Astrocyte of the cerebellum (primary cell): ENCODE measurements around the gene NCAM2.
A peak's percentile ranks its signal among the peaks of the same experiment; 100 is the strongest.

ENCODE experiments used
- DNase-seq: peaks from one replicate; pipeline ENCODE4 v3.0.0-alpha.2; 2011; ENCODE audit warnings: low read depth
- H3K4me3 ChIP-seq: 2 replicates; pipeline ENCODE4 v1.5.1; 2011; ENCODE audit warnings: mild to moderate bottlenecking, low read depth, low read length, moderate library complexity
- in situ Hi-C: cut with HindIII; loops from 2 replicates; pipeline ENCODE4 v1.10.0; 2017; ENCODE audit warnings: low sequenced_read_pairs
- TF ChIP-seq, protein P1 (sequence below): IDR thresholded peaks from 2 replicates; pipeline ENCODE4 v1.5.1; 2012; ENCODE audit warnings: low read length, low read depth, moderate library complexity, mild to moderate bottlenecking; ENCODE audit errors: missing control alignments

Gene NCAM2

DNA sequence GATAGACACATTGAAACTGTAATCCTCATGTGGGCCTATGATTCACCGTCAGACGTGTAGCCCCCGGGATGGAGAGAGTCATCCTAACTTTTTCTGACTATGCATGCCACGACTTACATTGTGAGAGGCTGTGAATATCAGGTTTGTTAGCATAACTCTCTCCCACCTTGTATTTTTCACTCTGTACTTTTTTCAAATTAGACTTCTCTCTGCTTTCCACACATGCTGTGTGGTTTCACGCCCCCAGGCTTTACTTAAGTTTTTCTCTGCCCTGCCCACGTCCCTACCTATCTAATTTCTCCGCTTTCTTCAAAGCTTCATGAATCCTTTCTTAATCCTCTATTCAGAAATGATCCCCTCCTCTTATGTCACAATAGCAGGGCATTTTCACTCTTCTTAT, 3.4 kb upstream of the NCAM2 start:
- no peak for DNase-seq
- H3K4me3 ChIP-seq: no peak overlapping the region
- in situ Hi-C loops: no loop called here
- TF ChIP-seq, protein P1, sequence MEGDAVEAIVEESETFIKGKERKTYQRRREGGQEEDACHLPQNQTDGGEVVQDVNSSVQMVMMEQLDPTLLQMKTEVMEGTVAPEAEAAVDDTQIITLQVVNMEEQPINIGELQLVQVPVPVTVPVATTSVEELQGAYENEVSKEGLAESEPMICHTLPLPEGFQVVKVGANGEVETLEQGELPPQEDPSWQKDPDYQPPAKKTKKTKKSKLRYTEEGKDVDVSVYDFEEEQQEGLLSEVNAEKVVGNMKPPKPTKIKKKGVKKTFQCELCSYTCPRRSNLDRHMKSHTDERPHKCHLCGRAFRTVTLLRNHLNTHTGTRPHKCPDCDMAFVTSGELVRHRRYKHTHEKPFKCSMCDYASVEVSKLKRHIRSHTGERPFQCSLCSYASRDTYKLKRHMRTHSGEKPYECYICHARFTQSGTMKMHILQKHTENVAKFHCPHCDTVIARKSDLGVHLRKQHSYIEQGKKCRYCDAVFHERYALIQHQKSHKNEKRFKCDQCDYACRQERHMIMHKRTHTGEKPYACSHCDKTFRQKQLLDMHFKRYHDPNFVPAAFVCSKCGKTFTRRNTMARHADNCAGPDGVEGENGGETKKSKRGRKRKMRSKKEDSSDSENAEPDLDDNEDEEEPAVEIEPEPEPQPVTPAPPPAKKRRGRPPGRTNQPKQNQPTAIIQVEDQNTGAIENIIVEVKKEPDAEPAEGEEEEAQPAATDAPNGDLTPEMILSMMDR: no peak

DNA sequence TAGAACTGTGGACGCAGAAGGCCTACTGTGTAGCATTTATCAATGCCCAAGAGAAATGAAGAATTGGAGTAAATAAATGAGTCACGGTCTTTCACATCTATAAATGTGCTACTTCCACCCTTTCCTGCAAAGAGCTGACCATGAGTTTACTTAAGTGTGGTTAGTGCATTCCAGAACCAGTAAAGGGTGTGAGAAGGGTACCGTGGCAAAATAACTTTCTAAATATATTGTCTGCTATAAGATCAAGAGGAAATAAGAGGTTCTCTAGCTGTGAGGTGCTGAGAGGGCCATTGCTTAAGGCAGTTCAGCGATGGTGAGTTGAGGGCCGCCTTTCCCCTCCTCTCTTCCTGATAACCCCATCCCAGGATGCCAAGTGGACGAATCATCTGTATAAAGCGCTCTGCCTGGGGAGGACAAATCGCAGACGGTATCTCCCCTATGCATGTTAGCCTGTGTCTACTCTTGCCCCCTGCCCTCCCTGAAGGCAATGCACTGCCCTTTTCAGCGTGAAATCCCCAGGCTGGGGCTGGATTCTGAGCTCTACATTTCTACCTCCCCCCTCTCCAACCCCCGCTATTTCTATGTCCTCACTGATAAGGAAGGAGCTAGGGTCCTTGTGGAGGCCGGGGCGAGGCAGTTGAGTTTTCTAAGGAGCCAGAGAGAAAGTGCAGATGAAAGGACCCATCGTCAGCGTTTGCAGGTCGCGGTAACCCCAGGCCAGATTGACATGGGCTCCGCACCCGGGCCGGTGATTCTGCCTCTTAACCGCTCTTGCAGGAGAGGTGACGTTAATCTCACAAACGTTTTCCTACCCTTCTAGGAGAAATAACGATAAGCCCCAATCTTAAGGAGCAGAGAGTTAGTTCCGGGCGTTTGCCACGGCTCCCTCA, 1.5 kb upstream of the NCAM2 start:
- TF ChIP-seq, protein P1: no peak
- H3K4me3 ChIP-seq: peak overlapping the region; percentile 70
- DNase-seq: peak; percentile 46
- in situ Hi-C loops: no loop called here

DNA sequence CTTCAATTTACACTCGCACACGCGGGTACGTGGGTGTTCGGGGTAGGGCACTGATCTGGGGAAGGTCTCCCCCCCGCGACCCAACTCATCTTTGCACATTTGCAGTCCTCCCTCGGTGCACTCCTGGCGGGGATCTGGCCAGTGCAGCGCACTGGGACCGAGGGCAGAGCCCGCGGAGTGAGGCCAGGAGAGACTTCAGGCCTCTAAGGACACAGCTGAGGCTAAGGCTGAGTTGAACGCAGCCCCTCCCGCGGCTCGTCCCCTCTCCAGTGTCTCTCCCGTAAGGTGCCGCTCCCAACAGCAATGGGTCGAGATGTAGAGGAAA, 936 bp upstream of the NCAM2 start:
- DNase-seq: no peak
- in situ Hi-C loops: no loop called here
- TF ChIP-seq, protein P1: no peak
- peak overlapping the region; percentile 70 for H3K4me3 ChIP-seq

DNA sequence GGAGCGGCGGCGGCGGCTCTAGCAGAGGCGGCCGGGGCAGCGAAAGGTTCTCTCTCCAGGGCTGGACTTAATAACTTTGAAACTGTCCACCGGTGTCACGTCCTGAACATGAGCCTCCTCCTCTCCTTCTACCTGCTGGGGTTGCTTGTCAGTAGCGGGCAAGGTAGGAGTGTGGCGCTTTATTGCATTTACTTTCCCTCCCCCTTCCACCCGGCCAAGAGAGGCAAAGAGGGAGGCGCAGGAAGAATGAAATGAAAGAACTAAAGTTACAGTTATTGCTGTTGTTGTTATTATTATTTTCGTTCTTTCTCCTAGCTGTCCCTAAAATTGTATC, 214 bp downstream of the NCAM2 start:
- TF ChIP-seq, protein P1: no peak
- in situ Hi-C loops: no loop called here
- peak overlapping the region; percentile 70 for H3K4me3 ChIP-seq
- no peak for DNase-seq

DNA sequence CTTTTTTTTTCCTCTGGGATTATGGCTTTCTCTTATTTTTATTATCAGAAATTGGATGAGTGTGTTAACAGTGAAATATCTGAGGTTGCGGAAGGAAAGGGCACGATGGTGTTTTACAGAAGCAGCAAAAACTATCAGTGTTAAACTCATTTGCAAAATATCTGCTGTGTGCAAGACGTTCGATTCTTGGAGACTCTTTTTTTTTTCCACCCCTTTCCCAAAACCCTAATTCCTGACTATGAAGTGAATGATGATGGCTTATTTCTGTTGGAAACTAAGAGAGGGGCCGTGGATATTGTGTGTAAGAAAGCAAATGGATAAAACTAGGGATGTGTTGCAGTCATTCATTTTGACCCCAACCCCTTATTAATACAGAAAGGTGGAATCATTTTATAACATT, 677 bp downstream of the NCAM2 start:
- peak overlapping the region; percentile 70 for H3K4me3 ChIP-seq
- DNase-seq: no peak
- TF ChIP-seq, protein P1: no peak
- in situ Hi-C loops: no loop called here

DNA sequence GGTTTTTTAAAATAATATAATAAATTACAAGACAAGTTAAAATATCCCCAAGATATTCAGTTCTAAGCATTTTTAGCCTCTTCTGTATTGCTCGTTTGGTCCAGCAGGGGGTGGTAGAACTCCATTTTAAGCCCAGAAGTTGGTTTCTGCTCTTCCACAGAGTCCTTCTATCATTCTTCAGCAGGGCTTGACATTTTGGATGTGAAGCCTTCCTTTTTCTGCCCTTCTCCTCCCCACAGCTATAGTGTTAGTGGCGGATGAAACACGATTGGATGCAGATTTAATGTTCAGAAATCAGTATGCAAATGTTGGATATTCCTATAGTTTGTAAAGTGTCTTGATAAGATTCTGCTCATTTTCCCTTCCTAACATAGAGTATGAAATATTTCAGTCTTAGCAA, 1.4 kb downstream of the NCAM2 start:
- peak; percentile 29 for DNase-seq
- TF ChIP-seq, protein P1: peak; percentile 82
- H3K4me3 ChIP-seq: no peak overlapping the region
- in situ Hi-C loops: no loop called here
